GM23248 (cell line): ENCODE measurements around the gene UNC93B1. TPM values are rescaled to one million over a fixed set of nuclear protein-coding genes. Genes with fewer than 3 reads are reported as not detected.

Experiments
- DNase-seq: peaks from one replicate; pipeline ENCODE4 v3.0.0-alpha.2; 2015
- H2AFZ ChIP-seq: fragments of 200-600 bp; sonication (generic); 2 replicates; pipeline ENCODE4 v1.6.1; 2016; ENCODE audit warnings: antibody characterized with exemption
- H3F3A ChIP-seq: fragments of 200-600 bp; sonication (generic); 2 replicates; pipeline ENCODE4 v1.6.1; 2016; ENCODE audit warnings: mild to moderate bottlenecking, antibody characterized with exemption, mixed run types; ENCODE audit not compliant: insufficient read depth
- H3K27ac ChIP-seq: fragments of 200-600 bp; sonication (generic); 2 replicates; pipeline ENCODE4 v1.5.1; 2016; ENCODE audit warnings: mild to moderate bottlenecking
- H3K27me3 ChIP-seq: fragments of 200-600 bp; sonication (generic); replicated peaks from 2 replicates; pipeline ENCODE4 v1.6.1; 2016; ENCODE audit warnings: mild to moderate bottlenecking; ENCODE audit not compliant: insufficient read depth
- H3K36me3 ChIP-seq: fragments of 200-600 bp; sonication (generic); 2 replicates; pipeline ENCODE4 v1.6.1; 2016; ENCODE audit warnings: low read depth, mild to moderate bottlenecking
- H3K4me1 ChIP-seq: fragments of 200-600 bp; sonication (generic); 2 replicates; pipeline ENCODE4 v1.6.1; 2016; ENCODE audit warnings: mild to moderate bottlenecking; ENCODE audit not compliant: insufficient read depth
- H3K4me2 ChIP-seq: fragments of 200-600 bp; sonication (generic); one replicate; pipeline ENCODE4 v1.6.1; 2016; ENCODE audit warnings: mild to moderate bottlenecking; ENCODE audit not compliant: unreplicated experiment
- H3K4me3 ChIP-seq: fragments of 200-600 bp; sonication (generic); 2 replicates; pipeline ENCODE4 v1.5.1; 2016; ENCODE audit warnings: mild to moderate bottlenecking
- H3K79me2 ChIP-seq: fragments of 200-600 bp; sonication (generic); 2 replicates; pipeline ENCODE4 v1.6.1; 2016; ENCODE audit warnings: mild to moderate bottlenecking; ENCODE audit not compliant: insufficient read depth
- H3K9ac ChIP-seq: fragments of 200-600 bp; sonication (generic); 2 replicates; pipeline ENCODE4 v1.6.1; 2016; ENCODE audit warnings: mild to moderate bottlenecking
- H3K9me2 ChIP-seq: fragments of 200-600 bp; sonication (generic); 2 replicates; pipeline ENCODE4 v1.6.1; 2016; ENCODE audit warnings: mixed run types, mild to moderate bottlenecking, moderate library complexity; ENCODE audit not compliant: insufficient read depth
- H3K9me3 ChIP-seq: fragments of 200-600 bp; sonication (generic); one replicate; pipeline ENCODE4 v1.6.1; 2017; ENCODE audit warnings: low read depth
- H4K20me1 ChIP-seq: fragments of 200-600 bp; sonication (generic); 2 replicates; pipeline ENCODE4 v1.6.0; 2016; ENCODE audit not compliant: insufficient read depth
- EZH2 ChIP-seq: fragments of 200-600 bp; sonication (generic); IDR thresholded peaks from 2 replicates; pipeline ENCODE4 v1.6.1; 2018; ENCODE audit warnings: antibody characterized with exemption, mild to moderate bottlenecking; ENCODE audit not compliant: insufficient read depth, poor library complexity, severe bottlenecking
- EZH2phosphoT487 ChIP-seq: fragments of 200-600 bp; sonication (generic); IDR thresholded peaks from 2 replicates; pipeline ENCODE4 v1.6.1; 2018; ENCODE audit warnings: antibody characterized with exemption, moderate library complexity, mild to moderate bottlenecking, low read depth; ENCODE audit not compliant: insufficient read depth
- WGBS, 2 experiments: methylation state at CpG; one replicate each; pipeline ENCODE4 v1.1.6; 2015 to 2017; ENCODE audit warnings: low lambda C conversion rate in 2 of 2, low coverage in 1 of 2; ENCODE audit errors: missing lambda C conversion rate in 2 of 2; 5-methylcytosine and 5-hydroxymethylcytosine counted together
- in situ Hi-C: fragments of 300-500 bp; cut with MboI; formaldehyde crosslinking; loops from 2 replicates; pipeline ENCODE4 v1.15.0; 2020
- polyA plus RNA-seq: library from polyadenylated mRNA; unstranded; fragments of >200 nt; fragmentation: Nextera tagmentation; extraction: Ambion mirVana; gene quantifications from 2 replicates; pipeline ENCODE4 v1.2.1, GENCODE V29; 2016
- total RNA-seq: library from RNA; depleted of rRNA; stranded (reverse); fragments of >200 nt; shearing (Covaris generic); gene quantifications from 2 replicates; pipeline ENCODE4 v1.2.3, GENCODE V29; 2014

The UNC93B1 gene
- total and polyA plus RNA-seq, 2 experiments from 2014 or later: 20.9 to 41.1 TPM

- no peak overlapping the region for H3K9ac ChIP-seq
- TF ChIP-seq EZH2phosphoT487 (no peak), EZH2 (no peak)
- H3K79me2 ChIP-seq: peaks cover 61% of the 10 kb centered on the region
These were observed 32.3 kb upstream of the UNC93B1 start for GRCh38 chr11:68036141-68036716.

GRCh38 chr11:68035266-68035876 is 31.5 kb upstream of the UNC93B1 start:
- no peaks in the 10 kb centered on the region for H3K9me3 ChIP-seq
- no peaks in the 10 kb centered on the region for H3K27me3 ChIP-seq
- peaks cover 3% of the 10 kb centered on the region; the same call in 1 of the 2 replicates for H3K36me3 ChIP-seq
- H3K4me3 ChIP-seq: no peak overlapping the region
- H3K4me1 ChIP-seq: peaks cover 17% of the 10 kb centered on the region; the same call in 1 of the 2 replicates
- peaks cover 59% of the 10 kb centered on the region for H3K79me2 ChIP-seq
- no peaks in the 10 kb centered on the region for H3K9me2 ChIP-seq
- H3K9ac ChIP-seq: no peak overlapping the region
- in situ Hi-C loops: no loop called here
- H3F3A ChIP-seq: no peaks in the 10 kb centered on the region
- H2AFZ ChIP-seq: no peak overlapping the region
- no peak overlapping the region for H3K4me2 ChIP-seq
- H4K20me1 ChIP-seq: no peaks in the 10 kb centered on the region
- 79 to 82% methylated on average over 13 of the region's 13 CpGs for WGBS, 2 experiments
- no peak overlapping the region for H3K27ac ChIP-seq
- DNase-seq: no peak
- TF ChIP-seq EZH2: no peak
- TF ChIP-seq EZH2phosphoT487: no peak

More at GRCh38 chr11:68036141-68036716, 32.3 kb upstream of the UNC93B1 start:
- Histone ChIP-seq H3K27me3 (no peaks in the 10 kb centered on the region), H3K9me2 (no peaks in the 10 kb centered on the region), H2AFZ (no peak overlapping the region), H3K4me2 (no peak overlapping the region), H3K4me3 (no peak overlapping the region), H3F3A (no peaks in the 10 kb centered on the region), H4K20me1 (no peaks in the 10 kb centered on the region), H3K4me1 (peaks cover 15% of the 10 kb centered on the region; the same call in 1 of the 2 replicates), H3K27ac (no peak overlapping the region), H3K36me3 (peaks cover 3% of the 10 kb centered on the region; the same call in 1 of the 2 replicates), H3K9me3 (no peaks in the 10 kb centered on the region)
- 85 to 92% methylated on average over 19 to 23 of the region's 27 CpGs for WGBS, 2 experiments
- in situ Hi-C loops: no loop called here
- no peak for DNase-seq

GRCh38 chr11:68033708-68034045 is 29.8 kb upstream of the UNC93B1 start:
- no peak for DNase-seq
- H3K27me3 ChIP-seq: no peaks in the 10 kb centered on the region
- no peak overlapping the region for H3K4me2 ChIP-seq
- in situ Hi-C loops: no loop called here
- no peaks in the 10 kb centered on the region for H4K20me1 ChIP-seq
- H3K36me3 ChIP-seq: peaks cover 3% of the 10 kb centered on the region; the same call in 1 of the 2 replicates
- H3K4me1 ChIP-seq: peaks cover 27% of the 10 kb centered on the region
- no peak overlapping the region for H3K9ac ChIP-seq
- WGBS, 2 experiments: 65 to 76% methylated on average over 11 to 12 of the region's 12 CpGs
- peaks cover 11% of the 10 kb centered on the region for H3F3A ChIP-seq
- TF ChIP-seq EZH2 (no peak), EZH2phosphoT487 (no peak)
- peaks cover 42% of the 10 kb centered on the region for H3K79me2 ChIP-seq
- no peaks in the 10 kb centered on the region for H3K9me2 ChIP-seq
- H2AFZ ChIP-seq: no peak overlapping the region
- no peak overlapping the region for H3K4me3 ChIP-seq
- no peak overlapping the region for H3K27ac ChIP-seq
- no peaks in the 10 kb centered on the region for H3K9me3 ChIP-seq

GRCh38 chr11:68032997-68033707 is 29.3 kb upstream of the UNC93B1 start:
- H3K4me2 ChIP-seq: no peak overlapping the region
- peaks cover 3% of the 10 kb centered on the region; the same call in 1 of the 2 replicates for H3K36me3 ChIP-seq
- in situ Hi-C loops: no loop called here

More at GRCh38 chr11:68032997-68033707, 29.3 kb upstream of the UNC93B1 start:
- peaks cover 29% of the 10 kb centered on the region for H3K4me1 ChIP-seq
- H3K27ac ChIP-seq: no peak overlapping the region
- H3K27me3 ChIP-seq: no peaks in the 10 kb centered on the region
- H3K9ac ChIP-seq: no peak overlapping the region
- H3K4me3 ChIP-seq: no peak overlapping the region
- no peaks in the 10 kb centered on the region for H3K9me3 ChIP-seq
- TF ChIP-seq EZH2 (no peak), EZH2phosphoT487 (no peak)
- DNase-seq: no peak
- H4K20me1 ChIP-seq: no peaks in the 10 kb centered on the region
- 87 to 90% methylated on average over 29 of the region's 29 CpGs for WGBS, 2 experiments
- peaks cover 37% of the 10 kb centered on the region for H3K79me2 ChIP-seq
- H3F3A ChIP-seq: peaks cover 16% of the 10 kb centered on the region
- H2AFZ ChIP-seq: no peak overlapping the region
- no peaks in the 10 kb centered on the region for H3K9me2 ChIP-seq
